Midbrain (tissue), 1 donor: ENCODE data around the gene EPN1.
"Not testable (repeated sequence)": the region's sequence is repeated elsewhere in the genome, so short reads cannot be mapped to it uniquely, and the experiment has no call there.

Source experiments
- DNase-seq: peaks from one replicate; lab custom pipeline; 2025; lab: John Stamatoyannopoulos, UW

The EPN1 gene

GRCh38 chr19:55720214-55720746, 45.3 kb downstream of the EPN1 start:
- no peak for DNase-seq

- DNase-seq, result no peak
Measured at GRCh38 chr19:55720801-55721200, 45.8 kb downstream of the EPN1 start.

- no peak for DNase-seq
Measured at GRCh38 chr19:55723491-55723890, 48.5 kb downstream of the EPN1 start.

GRCh38 chr19:55730378-55730777, 55.4 kb downstream of the EPN1 start:
- not testable (repeated sequence) for DNase-seq

- DNase-seq, result no peak
Measured at GRCh38 chr19:55738302-55738701, 63.3 kb downstream of the EPN1 start, which contains the start of gene NLRP9. NLRP9 (minus strand) TSS chr19:55738402; CDS start chr19:55738374, 28 bp downstream.

GRCh38 chr19:55750715-55751114, 75.7 kb downstream of the EPN1 start:
- no peak for DNase-seq

GRCh38 chr19:55753401-55753800, 78.4 kb downstream of the EPN1 start:
- DNase-seq, result no peak

GRCh38 chr19:55756808-55757207, 81.8 kb downstream of the EPN1 start:
- not testable (repeated sequence) for DNase-seq

GRCh38 chr19:55758797-55759196, 83.8 kb downstream of the EPN1 start, which contains the start of gene RFPL4A:
RFPL4A (plus strand) TSS chr19:55759097; CDS start chr19:55761801, 2,704 bp downstream.
- not testable (repeated sequence) for DNase-seq
